Erythroblast (primary cell): Measurements from ENCODE around the gene TMEM190.

ENCODE experiments used
- GATA1 ChIP-seq: IDR thresholded peaks from 2 replicates; pipeline ENCODE4 v1.6.1; 2011; ENCODE audit warnings: low read depth, mild to moderate bottlenecking, control low read depth, low read length, moderate library complexity
- POLR2A ChIP-seq: IDR thresholded peaks from 2 replicates; pipeline ENCODE4 v1.6.1; 2011; ENCODE audit warnings: mild to moderate bottlenecking, low read length

DNA sequence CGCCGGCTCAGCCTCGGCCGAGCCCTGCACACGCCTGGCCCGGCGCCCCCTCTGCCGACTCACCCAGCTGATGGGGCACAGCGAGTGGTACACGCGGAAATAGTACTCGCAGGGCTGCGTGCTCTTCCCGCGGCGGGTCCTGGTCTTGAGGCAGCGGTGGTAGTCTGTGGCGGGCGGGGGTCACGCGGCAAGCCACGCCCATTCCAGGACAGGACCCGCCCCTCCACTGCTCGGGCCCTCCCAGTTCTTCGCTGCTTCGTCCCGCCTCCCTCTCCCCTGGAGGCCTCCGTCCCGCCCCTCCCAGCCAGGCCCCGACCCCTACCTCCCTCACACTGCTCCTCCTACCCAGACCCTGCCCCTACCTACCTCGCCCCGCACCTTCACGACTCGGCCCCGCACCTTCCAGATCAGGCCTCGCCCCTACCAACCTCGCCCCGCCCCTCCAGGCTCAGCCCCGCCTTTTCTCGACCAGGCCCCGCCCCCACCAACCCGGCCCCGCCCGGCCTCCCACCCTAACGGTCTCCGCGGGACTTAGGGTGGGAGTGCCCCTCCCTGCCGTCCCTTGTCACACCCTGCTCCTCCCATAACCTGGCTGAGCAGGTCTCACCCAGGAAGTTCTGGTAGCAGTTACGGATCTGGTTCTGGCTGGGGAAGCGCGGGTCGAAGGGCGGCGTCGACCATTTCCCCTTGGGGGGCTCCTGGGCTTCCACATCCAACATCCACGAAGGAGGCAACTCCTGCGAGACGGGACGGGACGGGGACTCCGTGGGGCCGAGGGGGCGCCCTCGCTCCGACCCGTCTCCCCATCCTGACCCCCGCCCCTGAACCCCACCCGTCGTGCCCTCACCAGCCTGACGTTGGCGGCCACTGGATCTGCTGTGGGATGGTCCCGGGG is 22.6 kb upstream of the TMEM190 start:
- no peak for TF ChIP-seq POLR2A
- TF ChIP-seq GATA1 = no peak
